ENCODE data around the gene SRRM2.

The SRRM2 gene

DNA sequence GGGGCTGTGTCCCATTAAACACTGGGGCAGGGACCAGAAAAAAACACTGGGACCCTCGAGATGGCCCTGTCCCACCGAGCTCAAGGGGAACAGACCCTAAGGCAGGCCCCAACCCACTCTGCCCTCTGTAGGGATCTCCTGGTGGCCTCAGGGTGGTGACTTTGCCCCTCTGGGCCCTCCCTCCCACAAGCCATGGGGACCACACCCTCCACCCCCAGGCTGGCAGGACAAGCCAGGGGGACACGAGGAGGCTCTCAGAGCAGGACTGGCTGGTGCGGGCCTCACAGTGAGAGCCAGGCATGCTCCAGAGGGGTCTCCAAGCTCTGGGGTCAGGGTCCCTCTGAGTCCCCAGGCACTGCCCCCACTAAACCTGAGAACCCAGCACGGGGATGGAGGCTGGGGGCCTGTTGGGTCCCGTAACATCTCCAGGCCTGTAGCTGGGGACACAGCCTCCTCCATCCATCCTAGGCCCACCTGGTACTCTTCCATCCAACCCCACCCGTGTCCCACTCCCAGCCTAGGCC is 14.5 kb upstream of the SRRM2 start:
- no peak for DNase-seq

DNA sequence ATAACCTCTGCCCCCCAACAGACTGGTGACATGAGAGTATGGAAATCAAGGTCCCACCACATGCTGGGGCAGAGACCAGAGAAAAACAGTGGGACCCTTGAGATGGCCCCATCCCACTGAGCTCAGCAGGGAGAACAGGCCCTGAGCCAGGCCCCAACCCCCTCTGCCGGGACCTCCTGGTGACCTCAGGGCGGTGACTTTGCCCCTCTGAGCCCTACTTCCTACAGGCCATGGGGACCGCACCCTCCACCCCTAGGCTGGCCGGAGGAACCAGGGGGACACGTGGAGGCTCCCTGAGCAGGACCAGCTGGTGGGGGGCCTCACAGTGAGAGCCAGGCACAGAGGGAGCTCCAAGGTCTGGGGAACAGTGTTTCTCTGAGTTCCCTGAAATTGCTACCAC is 13.8 kb upstream of the SRRM2 start:
- DNase-seq: no peak

DNA sequence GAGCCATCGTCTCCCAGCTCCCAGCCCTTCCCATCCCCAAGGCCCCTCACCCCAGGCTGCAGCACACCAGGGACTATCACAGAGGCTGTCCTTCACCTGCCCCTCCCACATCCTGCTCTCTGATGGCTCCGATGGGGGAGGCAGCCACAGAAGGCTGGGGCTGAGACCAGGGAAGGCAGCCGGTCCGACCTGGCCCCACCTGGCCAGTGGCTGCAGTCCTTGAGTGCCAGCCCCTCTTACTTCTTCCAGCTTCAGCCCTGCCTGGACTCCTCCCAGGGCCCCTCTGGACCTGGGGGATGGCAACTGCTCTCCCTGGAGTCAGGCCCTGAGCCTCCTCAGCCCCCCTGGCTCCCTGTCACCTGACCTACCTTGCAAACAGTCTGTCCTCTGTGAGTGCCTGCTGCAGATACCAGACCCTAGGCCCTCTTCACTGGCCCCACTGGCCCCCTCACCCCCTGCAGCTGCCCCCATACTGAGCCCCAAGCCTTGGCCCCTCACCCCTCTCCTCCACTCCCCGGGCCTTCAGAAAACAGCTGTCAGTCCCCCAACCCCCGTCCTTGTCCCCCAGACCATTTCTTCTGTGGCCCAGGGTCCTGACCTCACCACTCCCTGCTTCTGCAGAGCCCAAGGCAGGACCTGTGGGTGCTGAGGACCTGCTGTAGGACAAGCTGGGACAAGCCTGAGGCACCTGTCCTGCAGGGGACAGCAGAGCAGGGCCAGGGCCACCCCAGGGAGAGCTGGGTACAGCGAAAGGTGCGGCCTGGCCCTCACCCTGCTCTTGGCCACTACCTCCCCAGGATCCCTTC is 12.6 kb upstream of the SRRM2 start:
- DNase-seq: no peak

GRCh38 chr16:2740476-2740875 is 12.0 kb upstream of the SRRM2 start:
- DNase-seq: no peak

DNA sequence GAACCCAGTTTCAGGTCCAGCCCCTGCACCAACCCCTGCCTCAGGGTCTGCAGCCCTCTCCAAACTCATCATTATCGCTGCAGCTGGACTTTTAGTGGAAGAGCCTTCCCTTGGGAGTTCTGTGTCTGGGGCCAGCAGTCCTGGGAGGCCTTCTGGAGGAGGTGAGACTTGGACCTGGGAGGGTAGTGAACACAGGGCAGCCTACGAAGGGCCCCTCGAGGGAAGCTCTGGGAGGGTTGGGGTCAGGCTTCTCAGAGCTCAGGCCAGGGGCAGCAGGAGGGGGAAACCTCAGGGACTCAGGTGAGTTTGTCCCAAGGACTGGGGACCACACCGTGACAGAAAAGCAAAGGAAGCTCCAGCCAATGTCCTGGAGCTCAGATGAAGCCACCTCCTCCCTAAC is 11.3 kb upstream of the SRRM2 start:
- DNase-seq: no peak

DNA sequence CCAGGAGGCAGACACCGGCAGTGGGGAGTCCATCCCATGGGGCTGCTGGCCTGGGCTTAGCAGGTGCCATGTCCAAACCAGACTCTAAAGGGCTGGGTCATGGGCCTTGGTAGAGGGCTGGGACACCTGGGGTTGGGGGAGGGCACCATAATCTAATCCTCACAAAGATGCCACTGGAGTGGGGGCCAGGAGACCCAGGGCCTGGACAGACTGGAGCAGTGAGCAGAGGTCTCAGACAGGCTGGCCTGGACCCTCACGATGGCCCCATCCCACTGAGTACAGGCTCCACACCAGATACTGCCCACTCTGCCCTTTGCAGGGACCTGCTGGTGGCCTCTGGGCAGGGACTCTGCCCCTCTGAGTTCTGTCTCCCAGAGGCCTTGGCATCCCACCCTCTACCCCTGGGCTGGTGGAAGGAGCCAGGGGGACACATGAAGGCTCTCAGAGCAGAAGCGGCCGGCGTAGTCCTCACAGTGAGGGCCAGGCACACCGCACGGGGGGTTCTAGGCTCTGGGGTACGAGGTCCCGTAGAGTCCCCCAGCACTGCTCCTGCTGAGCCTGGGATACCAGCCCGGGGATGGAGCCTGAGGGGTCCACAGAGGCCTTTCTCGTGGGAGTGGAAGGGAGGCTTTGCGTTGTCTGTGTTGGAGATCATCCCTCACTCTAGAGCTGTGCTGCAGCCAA is 10.0 kb upstream of the SRRM2 start:
- DNase-seq: no peak

DNA sequence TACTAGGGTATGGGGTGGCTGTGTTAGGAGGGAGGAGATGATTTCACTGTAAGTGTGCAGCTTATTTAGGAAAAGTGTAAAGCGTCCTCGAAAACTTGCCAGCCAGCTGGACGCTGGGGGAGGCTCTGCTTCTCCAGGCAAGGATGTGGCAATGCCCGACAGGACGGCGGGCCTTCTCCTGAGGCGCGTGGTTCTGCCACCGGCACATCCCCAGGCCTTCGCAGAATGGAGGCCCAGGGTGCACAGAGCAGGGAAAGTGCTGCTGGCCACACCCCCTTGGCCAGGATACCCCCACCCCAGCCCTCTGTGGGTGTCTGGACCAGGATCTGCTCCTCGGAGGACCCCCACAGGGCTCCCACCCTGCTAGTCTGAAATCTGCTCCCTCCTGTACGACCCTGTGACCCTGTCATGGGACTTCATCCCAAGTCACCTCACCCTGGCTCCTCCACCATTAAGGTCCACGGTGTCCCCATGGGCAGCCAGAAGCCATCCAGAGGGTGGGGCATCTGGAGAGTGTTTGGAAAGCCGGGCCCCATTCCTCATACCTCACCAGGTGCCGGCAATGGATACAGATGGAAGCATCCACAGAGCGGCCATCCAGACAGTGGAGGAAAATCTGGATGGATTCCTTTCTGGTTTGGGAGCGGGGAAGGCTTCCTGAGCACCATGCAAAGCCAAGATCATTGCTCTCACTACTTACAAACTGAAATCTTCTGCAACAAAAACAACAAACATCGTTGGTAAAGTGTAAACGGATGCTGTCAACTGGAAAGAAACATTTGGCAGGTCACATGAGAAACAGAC is 9.2 kb upstream of the SRRM2 start:
- no peak for DNase-seq

DNA sequence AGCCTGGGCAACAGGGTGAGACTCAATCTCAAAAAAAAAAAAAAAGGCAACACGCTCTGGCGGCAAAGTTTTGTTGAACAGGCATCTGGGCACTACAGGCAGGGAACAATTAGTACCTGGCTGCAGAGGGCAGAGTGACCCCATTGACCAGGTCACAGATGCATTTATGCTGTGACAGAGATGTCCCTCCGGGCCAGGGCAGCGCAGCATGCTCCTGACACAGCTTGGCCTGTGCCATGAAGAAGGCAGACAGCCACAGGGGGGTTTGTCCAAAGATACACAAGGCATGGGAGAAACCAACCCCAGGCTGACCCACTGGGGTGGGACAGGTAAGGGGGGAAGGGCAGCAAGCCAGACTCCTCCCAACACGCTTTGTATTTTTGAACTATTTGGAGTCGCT is 7.7 kb upstream of the SRRM2 start:
- no peak for DNase-seq

GRCh38 chr16:2745116-2745890 is 7.1 kb upstream of the SRRM2 start:
- DNase-seq: peak in 1 of 56 donors; percentile 32

- peak in 20 of 56 donors; percentile 6 to 52 (median 23) for DNase-seq
Observed at GRCh38 chr16:2745961-2746360, 6.5 kb upstream of the SRRM2 start.

GRCh38 chr16:2748757-2749455 is 3.5 kb upstream of the SRRM2 start:
- no peak for DNase-seq

GRCh38 chr16:2749476-2749875 is 3.0 kb upstream of the SRRM2 start:
- no peak for DNase-seq

GRCh38 chr16:2749936-2750335 is 2.5 kb upstream of the SRRM2 start:
- no peak for DNase-seq

- peak in 5 of 56 donors; percentile 20 to 58 (median 47) for DNase-seq
Observed at GRCh38 chr16:2751577-2752034, 832 bp upstream of the SRRM2 start.

DNA sequence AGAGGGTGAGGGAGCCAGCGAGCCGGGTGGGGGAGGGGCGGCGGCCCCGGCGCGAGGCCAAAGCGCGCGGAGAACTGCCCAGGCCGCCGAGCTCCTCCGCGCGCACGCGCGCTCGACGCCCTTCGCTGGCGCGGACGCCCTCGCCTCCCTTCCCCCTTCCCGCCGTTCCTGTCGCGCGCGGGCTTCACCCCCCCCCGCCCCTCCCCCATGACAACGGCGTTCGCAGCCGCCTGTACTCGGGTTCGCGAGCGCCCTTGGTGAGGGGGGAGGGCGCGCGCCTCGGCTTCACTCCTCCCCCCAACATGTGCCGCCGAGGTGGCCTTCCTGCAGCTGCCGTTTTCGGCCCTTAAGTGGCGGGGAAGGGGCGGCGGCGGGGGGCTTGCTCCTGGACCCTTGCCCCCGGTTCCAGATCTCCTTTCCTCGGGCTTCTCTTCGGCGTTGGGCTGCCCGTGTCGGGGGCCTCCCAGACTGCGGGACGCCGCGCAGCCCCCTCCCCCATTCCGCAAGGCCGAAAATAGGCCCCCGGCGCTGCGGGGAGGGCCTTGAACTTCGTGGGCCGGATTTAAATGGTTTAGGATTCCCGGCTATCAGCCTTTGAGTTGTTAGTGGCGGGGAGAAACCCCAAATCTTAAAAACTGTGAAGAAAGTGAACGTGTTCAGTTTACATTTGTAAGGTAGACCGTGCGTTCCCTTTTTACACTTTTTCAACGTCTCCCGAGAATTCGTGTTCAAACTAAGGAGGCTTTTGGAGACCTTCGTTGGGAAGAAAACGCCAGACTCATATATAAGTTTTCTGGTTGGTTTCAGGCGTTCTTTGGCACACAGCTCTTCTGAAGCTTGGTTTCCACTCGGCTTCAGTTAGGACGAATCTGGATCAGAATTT is 653 bp downstream of the SRRM2 start:
- DNase-seq: peak in 46 of 56 donors; percentile 45 to 97 (median 88)

DNA sequence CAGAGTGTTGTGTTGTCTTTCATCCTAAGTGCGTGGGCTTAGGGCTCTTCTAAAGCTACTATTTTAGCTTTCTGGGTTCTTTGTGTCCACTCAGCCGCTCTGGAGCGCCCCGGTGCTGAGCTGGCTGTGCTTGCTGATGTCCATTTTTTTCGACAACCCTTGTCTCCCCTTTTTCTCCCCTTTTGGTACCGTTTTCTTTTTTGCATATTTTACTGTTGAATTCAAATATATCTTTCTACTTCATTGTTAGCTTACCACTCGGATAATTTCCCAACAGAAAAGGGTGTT is 1.2 kb downstream of the SRRM2 start:
- DNase-seq: no peak

GRCh38 chr16:2755158-2755557 is 2.7 kb downstream of the SRRM2 start:
- DNase-seq: no peak

GRCh38 chr16:2756288-2757015 is 4.0 kb downstream of the SRRM2 start:
- no peak for DNase-seq

- no peak for DNase-seq
Observed at GRCh38 chr16:2757344-2757743, 4.9 kb downstream of the SRRM2 start.

Data from nucleus accumbens (tissue), 56 donors.